ENCODE measurements around the gene QRICH2. TPM values are rescaled to one million over a fixed set of nuclear protein-coding genes. Genes with fewer than 3 reads are reported as not detected.
A peak's percentile ranks its signal among the peaks of the same experiment; 100 is the strongest.

Gene QRICH2
- total RNA-seq (6.4 and 6.8 TPM in 2 replicates), polyA plus RNA-seq (2.2 and 5.0 TPM in 2 replicates)

DNA sequence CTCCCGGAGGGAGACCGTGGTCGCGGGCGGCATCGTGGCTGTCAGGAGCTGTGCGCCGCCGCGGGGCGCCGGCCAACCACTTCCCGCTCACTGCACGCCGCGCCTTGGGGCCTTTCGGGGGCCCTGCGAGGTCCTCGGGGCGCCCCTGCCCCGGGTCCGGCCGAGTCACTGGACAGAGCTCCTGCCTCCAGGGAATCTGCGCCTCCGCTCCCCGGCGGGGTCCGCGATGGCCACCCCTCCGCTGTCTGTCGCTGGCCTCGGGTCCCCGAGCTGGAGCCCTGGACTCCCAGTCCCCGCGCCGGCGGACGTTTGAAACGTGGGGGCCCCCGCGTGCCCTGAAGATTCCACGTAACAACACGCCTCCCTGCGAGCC lies at the start of gene QRICH2:
Gene QRICH2 (minus strand): TSS at position 311 of the 373 bp plus-strand sequence. CDS start 278 bp downstream, at position 33.
- no peak for DNase-seq (ENCODE audit: low read depth in 1 of 2, low spot score in 1 of 2)
- Histone ChIP-seq H3K9me3 (ENCODE audit: low read depth) (no peaks in the 10 kb centered on the region), H3K27me3 (no peaks in the 10 kb centered on the region), H3K27ac (no peak within 1 kb of the TSS), H3K4me1 (ENCODE audit: low read depth) (no peaks in the 10 kb centered on the region), H3K4me3 (no peak within 1 kb of the TSS), H3K36me3 (peaks cover 4% of the 10 kb centered on the region)
- TF ChIP-seq CTCF (IDR thresholded peaks at IDR 0.05; ENCODE audit: low read depth, low read length) = no peak

GRCh38 chr17:76357597-76358158 lies 49.6 kb upstream of the QRICH2 start:
- Histone ChIP-seq H3K27me3 (no peaks in the 10 kb centered on the region), H3K9me3 (ENCODE audit: low read depth) (no peaks in the 10 kb centered on the region), H3K4me3 (no peak overlapping the region), H3K27ac (no peak overlapping the region), H3K4me1 (ENCODE audit: low read depth) (peaks cover 7% of the 10 kb centered on the region), H3K36me3 (no peaks in the 10 kb centered on the region)
- no peak for TF ChIP-seq CTCF (IDR thresholded peaks at IDR 0.05; ENCODE audit: low read depth, low read length)
- DNase-seq (ENCODE audit: low read depth in 1 of 2, low spot score in 1 of 2) = no peak

DNA sequence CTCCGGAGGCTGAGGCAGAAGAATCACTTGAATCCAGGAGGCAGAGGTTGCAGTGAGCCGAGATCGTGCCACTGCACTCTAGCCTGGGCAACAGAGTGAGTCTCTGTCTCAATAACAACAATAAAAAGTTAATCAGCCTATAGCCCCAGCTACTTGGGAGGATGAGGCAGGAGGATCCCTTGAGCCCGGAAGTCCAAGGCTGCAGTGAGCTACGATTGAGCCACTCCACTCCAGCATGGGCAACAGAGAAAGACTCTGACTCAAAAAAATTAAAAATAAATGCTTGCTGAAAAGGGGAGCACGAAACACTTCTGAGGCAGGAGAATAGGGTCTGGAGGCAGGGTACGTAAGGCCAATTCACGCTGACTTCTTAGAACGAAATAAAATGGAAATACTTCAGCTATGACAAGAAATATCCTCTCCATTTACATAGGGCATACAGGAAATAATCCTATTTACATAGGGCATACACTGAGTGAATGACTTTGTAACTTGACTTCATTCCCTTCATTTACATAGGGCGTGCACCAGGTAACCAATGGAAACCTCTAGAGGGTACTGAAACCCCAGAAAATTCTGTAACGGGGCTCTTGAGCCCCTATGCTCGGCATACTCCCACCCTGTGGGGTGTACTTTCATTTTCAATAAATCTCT lies 48.9 kb upstream of the QRICH2 start:
- H3K4me1 ChIP-seq (ENCODE audit: low read depth) = peaks cover 8% of the 10 kb centered on the region
- no peaks in the 10 kb centered on the region for H3K27me3 ChIP-seq
- no peaks in the 10 kb centered on the region for H3K9me3 ChIP-seq (ENCODE audit: low read depth)
- no peaks in the 10 kb centered on the region for H3K36me3 ChIP-seq
- no peak overlapping the region for H3K4me3 ChIP-seq
- no peak for TF ChIP-seq CTCF (IDR thresholded peaks at IDR 0.05; ENCODE audit: low read depth, low read length)
- no peak overlapping the region for H3K27ac ChIP-seq
- no peak for DNase-seq (ENCODE audit: low read depth in 1 of 2, low spot score in 1 of 2)

DNA sequence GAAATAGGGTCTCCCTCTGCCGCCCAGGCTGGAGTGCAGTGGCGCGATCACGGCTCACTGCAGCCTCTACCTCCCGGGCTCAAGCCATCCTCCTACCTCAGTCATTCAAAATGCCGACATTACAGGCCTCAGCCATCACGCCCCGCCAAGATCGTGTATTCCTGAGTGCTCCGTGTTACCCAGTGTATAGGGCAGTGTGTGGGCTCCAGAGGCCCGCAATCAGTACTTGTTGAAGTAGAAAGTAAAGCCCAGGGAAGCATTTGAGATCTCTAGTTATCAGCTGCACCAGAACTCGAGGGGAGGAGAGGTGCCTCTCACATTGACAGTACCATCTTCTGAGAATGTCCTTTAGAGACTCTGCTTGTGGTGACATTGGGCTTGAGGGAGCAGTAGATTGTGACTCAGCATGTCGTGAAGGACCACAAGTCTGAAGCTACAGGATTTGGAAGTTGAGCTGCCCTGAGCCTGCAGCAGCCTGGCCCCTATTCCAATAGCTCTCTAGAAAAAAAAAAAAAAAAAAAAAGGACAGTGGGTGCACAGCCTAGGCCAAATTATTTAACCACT lies 46.8 kb upstream of the QRICH2 start:
- peak in 1 of 2 donors; percentile 12 for DNase-seq (ENCODE audit: low read depth in 1 of 2, low spot score in 1 of 2)
- no peak overlapping the region for H3K27ac ChIP-seq
- H3K9me3 ChIP-seq (ENCODE audit: low read depth) = no peaks in the 10 kb centered on the region
- H3K27me3 ChIP-seq = no peaks in the 10 kb centered on the region
- H3K36me3 ChIP-seq = no peaks in the 10 kb centered on the region
- H3K4me1 ChIP-seq (ENCODE audit: low read depth) = peaks cover 14% of the 10 kb centered on the region
- H3K4me3 ChIP-seq = peak overlapping the region; percentile 90
- TF ChIP-seq CTCF (IDR thresholded peaks at IDR 0.05; ENCODE audit: low read depth, low read length) = no peak

DNA sequence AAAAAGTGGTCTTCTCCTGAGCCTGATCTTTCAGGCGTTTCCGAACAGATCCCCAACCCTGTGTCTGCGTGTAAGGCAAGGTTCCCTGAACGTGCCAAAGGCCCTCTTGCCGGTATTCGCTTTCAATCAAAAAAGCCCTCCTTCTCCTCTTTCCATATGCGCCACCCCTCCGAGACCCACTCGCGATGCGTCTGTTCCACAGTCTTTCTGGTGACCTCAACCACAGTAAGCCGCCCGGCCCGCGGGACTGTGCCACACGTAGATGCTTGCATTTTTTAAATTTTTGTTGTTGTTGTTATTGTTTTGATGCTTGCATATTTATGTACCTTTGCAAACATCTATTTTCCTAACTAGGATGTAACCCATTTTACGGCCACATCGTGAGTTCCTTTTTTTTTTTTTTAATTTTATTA lies 46.2 kb upstream of the QRICH2 start:
- H3K27me3 ChIP-seq = no peaks in the 10 kb centered on the region
- DNase-seq (ENCODE audit: low read depth in 1 of 2, low spot score in 1 of 2) = no peak
- H3K27ac ChIP-seq = peak overlapping the region; percentile 99
- H3K4me1 ChIP-seq (ENCODE audit: low read depth) = peaks cover 14% of the 10 kb centered on the region
- H3K36me3 ChIP-seq = no peaks in the 10 kb centered on the region
- no peak for TF ChIP-seq CTCF (IDR thresholded peaks at IDR 0.05; ENCODE audit: low read depth, low read length)
- H3K9me3 ChIP-seq (ENCODE audit: low read depth) = no peaks in the 10 kb centered on the region
- H3K4me3 ChIP-seq = peak overlapping the region; percentile 90
